Transverse colon (tissue), 4 donors: ENCODE results near the gene S100A7A.

ENCODE experiments used
- POLR2A ChIP-seq: fragments of 450-650 bp; IDR thresholded peaks from one replicate; pipeline ENCODE4 v1.6.1; 2016; ENCODE audit warnings: antibody characterized with exemption, mild to moderate bottlenecking, moderate library complexity
- POLR2AphosphoS5 ChIP-seq, 3 donors: sonication (generic); formaldehyde crosslinking; IDR thresholded peaks; one replicate each; pipeline ENCODE4 v1.6.1; 2016; ENCODE audit warnings: antibody characterized with exemption in 3 of 3
- TF ChIP-seq, protein P1 (sequence below), 5 experiments: fragments of 200-600 bp in 3 of 5; fragments of 450-650 bp in 2 of 5; sonication (generic) in 3 of 5; IDR thresholded peaks; 1 replicate in 2 of 5; 2 replicates in 3 of 5; pipeline ENCODE4 v1.5.1; 2016 to 2017; ENCODE audit warnings: antibody characterized with exemption in 5 of 5, inconsistent platforms in 3 of 5, mild to moderate bottlenecking in 2 of 5, moderate library complexity in 1 of 5

DNA sequence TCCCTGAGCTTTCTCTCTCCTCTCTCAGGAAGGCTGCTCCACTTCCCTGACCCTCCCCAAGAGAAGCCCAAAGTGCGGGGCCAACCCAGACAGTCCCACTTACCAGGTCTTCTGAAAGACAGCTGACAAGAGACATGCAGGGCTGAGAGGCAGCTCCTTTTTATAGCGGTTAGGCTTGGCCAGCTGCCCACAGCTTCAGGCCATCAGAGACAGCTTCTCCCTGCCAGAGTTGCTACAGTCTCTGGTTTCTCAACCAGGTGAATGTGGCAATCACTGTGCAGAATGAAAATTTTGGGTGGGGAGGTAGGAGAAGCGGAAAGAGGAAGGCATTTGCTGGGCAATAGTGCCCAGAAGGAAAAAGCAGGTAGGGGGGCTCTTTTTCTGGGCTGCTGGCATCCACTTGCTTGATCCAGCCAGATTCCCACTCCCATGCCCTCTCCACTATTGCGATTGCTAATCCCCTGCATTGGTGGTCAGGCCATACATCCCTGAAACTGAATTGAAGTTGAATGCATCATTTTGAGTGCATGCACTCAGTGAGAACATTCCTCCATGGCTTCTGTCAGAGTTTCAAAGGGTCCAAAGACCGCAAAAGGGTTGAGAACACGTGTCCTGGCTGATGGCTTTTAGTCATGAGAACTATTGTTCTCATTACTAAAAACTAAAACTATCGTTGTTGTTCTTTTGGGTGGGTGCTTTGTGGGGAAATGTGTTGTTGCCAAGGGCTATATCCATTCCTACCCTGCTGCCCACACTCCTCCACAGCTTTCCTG is 25.2 kb upstream of the S100A7A start, which contains the start of gene S100A8:
- TF ChIP-seq, protein P1, sequence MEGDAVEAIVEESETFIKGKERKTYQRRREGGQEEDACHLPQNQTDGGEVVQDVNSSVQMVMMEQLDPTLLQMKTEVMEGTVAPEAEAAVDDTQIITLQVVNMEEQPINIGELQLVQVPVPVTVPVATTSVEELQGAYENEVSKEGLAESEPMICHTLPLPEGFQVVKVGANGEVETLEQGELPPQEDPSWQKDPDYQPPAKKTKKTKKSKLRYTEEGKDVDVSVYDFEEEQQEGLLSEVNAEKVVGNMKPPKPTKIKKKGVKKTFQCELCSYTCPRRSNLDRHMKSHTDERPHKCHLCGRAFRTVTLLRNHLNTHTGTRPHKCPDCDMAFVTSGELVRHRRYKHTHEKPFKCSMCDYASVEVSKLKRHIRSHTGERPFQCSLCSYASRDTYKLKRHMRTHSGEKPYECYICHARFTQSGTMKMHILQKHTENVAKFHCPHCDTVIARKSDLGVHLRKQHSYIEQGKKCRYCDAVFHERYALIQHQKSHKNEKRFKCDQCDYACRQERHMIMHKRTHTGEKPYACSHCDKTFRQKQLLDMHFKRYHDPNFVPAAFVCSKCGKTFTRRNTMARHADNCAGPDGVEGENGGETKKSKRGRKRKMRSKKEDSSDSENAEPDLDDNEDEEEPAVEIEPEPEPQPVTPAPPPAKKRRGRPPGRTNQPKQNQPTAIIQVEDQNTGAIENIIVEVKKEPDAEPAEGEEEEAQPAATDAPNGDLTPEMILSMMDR (IDR thresholded peaks at IDR 0.05) = no peak
- TF ChIP-seq POLR2A (no peak), POLR2AphosphoS5 (IDR thresholded peaks at IDR 0.05) (no peak)
